Measurements from ENCODE around the gene GHRHR. TPM values are rescaled to one million over a fixed set of nuclear protein-coding genes. Genes with fewer than 3 reads are reported as not detected.

The GHRHR gene
- total and polyA plus RNA-seq, 2 of the 4 experiments (the other 2 are of a cell fraction) = not detected

DNA sequence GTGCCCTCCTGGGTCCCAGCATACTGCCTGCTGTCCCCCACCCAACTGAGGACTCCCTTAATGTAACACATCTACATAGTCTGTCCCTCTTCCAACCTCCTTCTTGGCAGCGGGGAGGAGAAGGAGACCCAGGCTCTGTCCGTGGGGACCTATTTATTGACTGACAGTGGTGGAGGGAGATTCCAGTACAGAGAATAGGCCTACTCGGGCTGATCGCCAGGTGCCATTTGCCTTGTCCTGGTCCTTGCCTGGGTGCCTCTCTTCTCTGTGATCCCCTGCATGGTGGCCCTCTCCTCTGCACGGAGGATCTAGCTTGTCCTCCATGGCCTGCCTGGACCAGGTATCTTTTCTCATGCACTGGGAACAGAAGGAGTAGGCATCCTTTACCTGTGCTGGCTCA, 17.0 kb downstream of the GHRHR start:
- in situ Hi-C loops (cut with MboI; ENCODE audit: low sequenced_read_pairs) (loop anchor here (5.0 kb wide), 1 partner anchor 142 kb away; no protein-coding TSS in a partner anchor), dilution Hi-C loops (cut with HindIII; ENCODE audit: low sequenced_read_pairs, unreplicated experiment) (no loop called here), intact Hi-C loops (cut with micrococcal nuclease) (loop anchor here (5.0 kb wide), 1 partner anchor 238 kb away; no protein-coding TSS in a partner anchor)
- no peak overlapping the region for H2BK20ac ChIP-seq (ENCODE audit: low read depth, low read length)
- no peak overlapping the region for H4K8ac ChIP-seq (ENCODE audit: low read depth in 2 of 2, low read length in 2 of 2)
- H3K4me2 ChIP-seq (ENCODE audit: low read depth, low read length) = no peak overlapping the region
- no peak overlapping the region for H4K91ac ChIP-seq (ENCODE audit: insufficient read depth, low read depth, low read length)
- H2BK120ac ChIP-seq (ENCODE audit: low read depth, low read length) = no peak overlapping the region
- H3K27me3 ChIP-seq (ENCODE audit: control insufficient read depth, insufficient read depth, low read length) = peaks cover 36% of the 10 kb centered on the region
- H2AK5ac ChIP-seq (ENCODE audit: low read depth, low read length) = no peak overlapping the region
- H3K4me3 ChIP-seq (ENCODE audit: insufficient read depth, low read depth, low read length) = no peak overlapping the region
- 83% methylated on average over 1 of the region's 5 CpGs; no CpG with 5 or more reads in 1 of the 2 experiments for WGBS, 2 experiments (ENCODE audit: extremely low coverage in 2 of 2, insufficient read length in 1 of 2)
- no peaks in the 10 kb centered on the region for H3K36me3 ChIP-seq (ENCODE audit: control insufficient read depth, insufficient read depth, low read length)
- no peak overlapping the region for H3K18ac ChIP-seq (ENCODE audit: low read depth, low read length)
- no peaks in the 10 kb centered on the region for H3K4me1 ChIP-seq (ENCODE audit: control insufficient read depth, insufficient read depth, low read length)
- H3K9ac ChIP-seq (ENCODE audit: low read depth, low read length) = no peak overlapping the region
- DNase-seq (no peak), ATAC-seq (ENCODE audit: low read depth) (no peak)
- H3K14ac ChIP-seq (replicated peaks; ENCODE audit: low read depth, low read length) = no peak overlapping the region
- no peaks in the 10 kb centered on the region for H4K20me1 ChIP-seq (ENCODE audit: insufficient read depth, low read length)
- H3K23ac ChIP-seq (ENCODE audit: low read depth, low read length) = no peak overlapping the region
- H3K9me1 ChIP-seq (ENCODE audit: insufficient read depth, low read length) = no peaks in the 10 kb centered on the region
- BruUV-seq (replicated peaks) = no TSS peak
- H2BK15ac ChIP-seq (ENCODE audit: low read depth, low read length) = no peak overlapping the region
- no peak overlapping the region for H3K27ac ChIP-seq (ENCODE audit: insufficient read depth, low read length)
- ChIA-PET CTCF (interaction anchor here (1.5 to 6.1 kb wide), 2 partner anchors 42 to 142 kb away, joined by 4 to 83 read pairs; no protein-coding TSS in a partner anchor), POLR2A (ENCODE audit: unreplicated experiment) (no interaction called here)
- H2AK9ac ChIP-seq (replicated peaks; ENCODE audit: low read depth, low read length, poor library complexity) = no peak overlapping the region
- no peak overlapping the region for H2AFZ ChIP-seq (replicated peaks; ENCODE audit: low read length, poor library complexity)
- TF ChIP-seq MAZ (IDR thresholded peaks at IDR 0.05; ENCODE audit: borderline replicate concordance, low read depth, low read length) = no peak
- no peak for TF ChIP-seq CHD1 (IDR thresholded peaks at IDR 0.05; ENCODE audit: low read depth, low read length)
- TF ChIP-seq, protein P1, sequence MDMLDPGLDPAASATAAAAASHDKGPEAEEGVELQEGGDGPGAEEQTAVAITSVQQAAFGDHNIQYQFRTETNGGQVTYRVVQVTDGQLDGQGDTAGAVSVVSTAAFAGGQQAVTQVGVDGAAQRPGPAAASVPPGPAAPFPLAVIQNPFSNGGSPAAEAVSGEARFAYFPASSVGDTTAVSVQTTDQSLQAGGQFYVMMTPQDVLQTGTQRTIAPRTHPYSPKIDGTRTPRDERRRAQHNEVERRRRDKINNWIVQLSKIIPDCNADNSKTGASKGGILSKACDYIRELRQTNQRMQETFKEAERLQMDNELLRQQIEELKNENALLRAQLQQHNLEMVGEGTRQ (IDR thresholded peaks at IDR 0.05; ENCODE audit: low read depth, low read length) = no peak
- no peak for TF ChIP-seq RAD21 (IDR thresholded peaks at IDR 0.05; ENCODE audit: low read length)
- H3K9me3 ChIP-seq (ENCODE audit: control insufficient read depth, insufficient read depth, low read length) = no peaks in the 10 kb centered on the region
- no peak overlapping the region for H3K56ac ChIP-seq (ENCODE audit: extremely low read depth, insufficient read depth, low read length)
- no peak overlapping the region for H2BK5ac ChIP-seq (ENCODE audit: low read depth, low read length, poor library complexity, severe bottlenecking)
- no peak overlapping the region for H4K5ac ChIP-seq (ENCODE audit: low read depth, low read length)
- H3K79me1 ChIP-seq (ENCODE audit: low read depth in 1 of 2, low read length in 2 of 2) = no peaks in the 10 kb centered on the region
- H3K4ac ChIP-seq (ENCODE audit: low read depth, low read length) = no peak overlapping the region
